ENCODE results near the gene CLCN4.

CLCN4 gene

DNA sequence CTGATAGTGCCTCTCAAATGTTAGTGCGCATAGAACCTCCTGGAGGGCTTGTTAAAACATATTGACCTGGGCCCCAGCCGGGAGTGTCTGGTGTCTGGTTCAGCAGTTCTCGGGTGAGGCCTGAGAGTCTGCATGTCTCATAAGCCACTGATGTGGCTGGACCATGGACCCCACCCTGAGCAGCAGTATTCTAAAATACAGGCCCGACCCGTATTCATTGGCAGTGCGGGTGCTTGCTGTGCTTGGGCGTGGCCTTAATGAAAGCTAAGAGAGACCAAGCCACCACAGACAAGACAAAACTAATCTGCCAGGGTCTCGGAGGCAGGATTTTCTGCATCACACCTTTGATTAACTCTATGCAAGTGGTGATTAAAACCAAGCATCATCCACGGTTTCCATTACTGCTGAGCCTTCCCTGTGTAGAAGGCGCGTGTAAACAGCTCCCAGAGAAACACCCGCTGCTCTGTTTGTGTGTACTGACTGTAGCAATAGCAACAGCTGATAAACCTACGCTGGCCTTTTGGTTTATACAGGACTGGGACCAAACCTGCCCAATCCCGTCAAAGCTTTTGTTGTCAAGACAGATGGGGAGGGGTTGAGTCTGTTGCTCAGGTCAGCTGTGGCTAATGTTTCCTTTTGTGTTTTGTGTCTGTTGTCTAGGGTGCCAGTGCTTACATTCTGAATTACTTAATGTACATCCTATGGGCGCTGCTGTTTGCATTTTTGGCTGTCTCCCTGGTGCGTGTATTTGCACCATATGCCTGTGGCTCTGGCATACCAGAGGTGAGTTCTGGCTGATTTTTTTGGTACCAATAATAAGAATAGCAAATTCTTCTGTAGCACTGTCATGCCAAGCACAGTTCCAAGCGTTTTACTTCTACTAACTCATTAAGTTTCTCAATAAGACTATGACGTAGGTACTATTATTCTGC lies 40.8 kb downstream of the CLCN4 start:
- FAIRE-seq = no peak

DNA sequence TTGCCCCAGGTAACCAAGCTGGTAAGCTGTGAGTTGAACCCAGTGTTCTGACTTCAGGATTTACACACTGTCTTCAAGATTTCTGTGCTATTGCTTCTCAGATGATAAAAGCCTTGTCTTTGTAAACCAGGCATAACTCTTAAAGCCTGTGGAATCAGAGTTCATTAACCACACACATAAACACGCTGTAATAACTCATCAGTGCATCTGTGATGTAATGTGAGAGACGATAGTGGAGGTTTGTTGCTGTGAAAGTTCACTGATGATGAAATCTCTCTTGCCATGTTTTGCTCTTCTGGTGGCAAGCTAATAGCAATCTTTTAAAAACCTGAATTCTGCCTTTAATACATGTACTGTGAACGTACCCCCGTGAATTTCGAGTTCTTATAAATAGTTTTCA lies 41.5 kb downstream of the CLCN4 start:
- FAIRE-seq = no peak

DNA sequence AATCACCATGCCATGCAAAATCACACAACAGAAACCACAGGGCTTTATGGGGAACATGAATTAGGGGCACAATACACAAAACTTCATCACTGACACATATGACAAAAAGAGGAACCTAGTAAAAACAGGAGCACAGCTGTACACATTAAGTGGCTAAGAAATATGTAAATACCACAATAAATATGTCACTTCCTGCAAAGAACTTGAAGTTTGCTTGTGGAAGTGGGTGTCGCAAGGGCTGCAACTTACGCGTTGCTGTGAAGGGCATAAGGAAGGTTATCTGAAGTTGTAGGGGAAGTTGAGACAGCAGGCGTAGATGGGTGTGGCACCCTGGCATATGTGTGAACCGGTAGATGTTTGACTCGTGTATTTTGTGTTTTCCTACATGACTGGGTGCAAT lies 42.4 kb downstream of the CLCN4 start:
- no peak for FAIRE-seq

DNA sequence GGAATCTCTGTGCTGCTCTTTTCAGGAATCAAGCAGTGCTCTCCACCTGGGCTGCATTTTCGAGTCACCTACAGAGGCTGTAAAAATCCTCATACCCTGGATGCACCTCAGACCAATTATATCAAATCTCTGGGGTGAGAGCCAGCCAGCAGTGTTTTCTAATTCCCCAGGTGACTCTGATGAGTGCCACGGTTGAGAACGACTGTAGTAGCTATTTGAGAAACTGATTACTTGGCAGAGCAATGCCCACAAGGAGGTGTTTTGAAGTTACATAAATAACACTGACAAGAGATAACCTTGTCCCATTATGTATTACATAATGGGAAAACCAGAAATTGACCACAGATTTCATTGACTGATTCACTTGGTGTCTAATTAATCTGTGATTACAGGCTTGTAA lies 46.8 kb downstream of the CLCN4 start:
- FAIRE-seq = no peak

DNA sequence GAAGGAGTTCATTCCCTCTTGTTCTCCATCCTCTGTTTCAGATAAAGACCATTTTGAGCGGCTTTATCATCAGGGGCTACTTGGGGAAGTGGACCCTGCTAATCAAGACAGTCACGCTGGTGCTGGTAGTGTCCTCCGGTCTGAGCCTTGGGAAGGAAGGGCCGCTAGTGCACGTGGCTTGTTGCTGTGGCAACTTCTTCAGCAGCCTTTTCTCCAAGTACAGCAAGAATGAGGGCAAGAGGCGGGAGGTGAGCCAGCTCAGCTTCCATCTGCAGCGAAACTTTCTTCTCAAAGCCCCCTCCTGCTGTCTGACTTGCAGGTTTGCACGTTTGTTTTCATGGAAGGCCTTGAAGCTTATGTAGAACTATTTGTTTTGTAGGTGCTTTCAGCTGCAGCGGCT lies 49.5 kb downstream of the CLCN4 start:
- FAIRE-seq = no peak

DNA sequence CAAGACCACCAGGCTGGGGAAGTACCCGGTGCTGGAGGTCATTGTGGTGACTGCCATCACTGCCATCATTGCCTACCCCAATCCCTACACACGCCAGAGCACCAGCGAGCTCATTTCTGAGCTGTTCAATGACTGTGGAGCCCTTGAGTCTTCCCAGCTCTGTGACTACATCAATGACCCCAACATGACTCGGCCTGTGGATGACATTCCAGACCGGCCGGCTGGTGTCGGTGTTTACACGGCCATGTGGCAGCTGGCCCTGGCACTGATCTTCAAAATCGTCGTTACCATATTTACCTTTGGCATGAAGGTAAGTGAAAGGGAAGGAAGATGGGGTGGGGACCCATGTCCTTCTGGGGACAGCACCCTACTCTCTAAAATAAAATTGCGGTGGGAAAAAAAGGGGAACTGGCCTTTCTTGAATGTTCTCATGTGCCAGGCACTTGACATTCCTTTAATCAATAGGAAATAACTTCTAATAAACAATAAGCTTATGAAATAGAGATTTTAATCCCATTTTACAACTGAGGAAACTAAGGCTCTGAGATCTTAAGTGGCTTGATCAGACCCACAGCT lies 51.6 kb downstream of the CLCN4 start:
- no peak for FAIRE-seq

DNA sequence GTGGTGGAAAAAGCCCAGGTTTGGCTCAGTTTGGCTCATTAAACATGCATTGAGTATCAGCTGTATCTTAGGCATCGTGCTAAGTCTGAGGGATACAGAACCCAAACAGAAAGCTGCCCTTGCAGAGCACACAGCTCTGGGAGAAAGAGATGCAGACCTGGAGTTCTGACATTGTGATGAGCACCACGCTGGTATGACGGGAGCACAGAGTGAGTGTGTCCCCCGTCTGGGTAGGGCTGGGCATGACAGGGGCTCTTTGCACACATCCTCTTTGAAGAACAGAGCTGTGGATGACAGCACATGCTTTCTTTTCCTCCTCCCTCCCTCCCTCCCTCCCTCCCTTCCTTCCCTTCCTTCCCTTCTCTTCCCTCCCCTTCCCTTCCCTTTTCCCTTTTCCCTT lies 52.2 kb downstream of the CLCN4 start:
- FAIRE-seq = no peak

DNA sequence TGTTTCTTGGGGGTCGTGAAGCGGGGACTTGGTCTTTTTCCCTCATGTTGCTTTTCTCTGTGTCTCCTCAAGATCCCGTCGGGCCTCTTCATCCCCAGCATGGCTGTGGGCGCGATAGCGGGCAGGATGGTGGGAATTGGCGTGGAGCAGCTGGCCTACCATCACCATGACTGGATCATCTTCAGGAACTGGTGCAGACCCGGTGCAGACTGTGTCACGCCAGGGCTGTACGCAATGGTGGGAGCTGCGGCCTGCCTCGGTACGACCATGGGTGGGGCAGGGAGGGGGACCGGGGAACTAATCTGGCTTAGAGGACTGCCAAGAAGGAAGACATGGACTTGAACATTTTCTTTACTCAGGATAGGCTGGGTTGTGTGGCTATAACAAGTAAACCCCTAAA lies 55.6 kb downstream of the CLCN4 start:
- FAIRE-seq = no peak

DNA sequence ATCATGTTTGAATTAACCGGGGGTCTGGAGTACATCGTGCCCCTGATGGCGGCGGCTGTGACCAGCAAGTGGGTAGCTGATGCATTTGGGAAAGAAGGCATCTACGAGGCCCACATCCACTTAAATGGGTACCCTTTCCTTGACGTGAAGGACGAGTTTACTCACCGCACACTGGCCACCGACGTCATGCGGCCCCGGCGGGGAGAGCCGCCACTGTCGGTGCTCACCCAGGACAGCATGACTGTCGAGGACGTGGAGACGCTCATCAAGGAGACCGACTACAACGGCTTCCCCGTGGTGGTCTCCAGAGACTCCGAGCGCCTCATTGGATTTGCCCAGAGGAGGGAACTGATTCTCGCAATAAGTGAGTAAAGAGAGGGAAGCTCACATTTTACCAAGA lies 56.9 kb downstream of the CLCN4 start:
- FAIRE-seq = no peak

DNA sequence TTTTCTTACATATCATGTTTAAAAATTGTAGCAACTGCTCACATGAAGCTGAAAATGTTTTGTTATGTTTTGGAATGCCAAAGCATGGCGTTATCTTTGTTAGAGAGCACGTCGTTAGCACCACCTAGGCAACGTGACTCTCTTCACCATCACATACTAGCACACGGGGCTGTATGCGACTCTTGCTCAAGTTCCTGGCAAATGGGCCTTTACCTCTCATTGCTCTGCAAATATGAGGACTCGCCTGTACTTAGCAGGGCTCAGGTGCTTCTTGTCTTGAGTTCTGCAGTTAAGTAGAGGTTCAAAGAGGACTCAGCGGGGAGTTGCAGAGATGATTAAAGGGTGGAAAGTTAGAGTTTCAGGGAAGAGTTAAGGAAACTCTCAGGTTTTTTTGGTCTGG lies 59.4 kb downstream of the CLCN4 start:
- FAIRE-seq = no peak

DNA sequence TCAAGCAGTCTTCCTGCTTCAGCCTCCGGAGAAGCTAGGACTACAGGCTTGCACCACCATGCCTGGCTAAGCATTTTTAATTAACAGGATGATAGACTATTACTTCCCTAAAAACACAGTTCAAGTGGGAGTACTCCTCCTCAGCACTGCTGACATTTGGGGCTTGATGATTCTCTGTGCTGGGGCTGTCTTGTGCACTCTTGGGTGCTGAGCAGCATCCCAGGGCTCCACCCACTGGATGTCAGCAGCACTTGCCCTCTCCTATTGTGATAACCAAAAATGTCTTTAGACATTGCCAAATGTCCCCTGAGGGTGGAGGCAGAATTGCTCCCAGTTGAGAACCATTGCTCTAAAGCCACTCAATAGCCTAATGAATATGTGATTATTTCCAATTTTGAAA lies 60.4 kb downstream of the CLCN4 start:
- FAIRE-seq = no peak

DNA sequence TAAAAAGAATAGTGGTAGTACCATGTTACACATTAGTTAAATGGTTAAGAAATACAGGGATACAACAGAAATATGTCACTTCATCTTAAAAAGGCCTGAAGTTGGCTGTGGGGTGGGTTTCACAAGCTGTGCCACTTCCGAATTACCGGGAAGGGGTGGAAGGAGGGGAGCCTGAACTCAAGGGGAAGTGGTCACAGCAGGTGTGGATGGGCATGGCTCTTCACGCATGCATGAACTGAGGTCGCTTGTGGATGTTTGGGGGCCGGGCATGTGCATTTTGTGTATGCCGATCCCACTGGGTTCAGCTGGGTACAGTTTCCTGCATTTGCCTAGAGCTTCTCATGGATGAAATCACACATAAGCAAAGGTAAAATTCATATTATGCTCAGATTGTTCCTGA lies 64.9 kb downstream of the CLCN4 start:
- FAIRE-seq = no peak

DNA sequence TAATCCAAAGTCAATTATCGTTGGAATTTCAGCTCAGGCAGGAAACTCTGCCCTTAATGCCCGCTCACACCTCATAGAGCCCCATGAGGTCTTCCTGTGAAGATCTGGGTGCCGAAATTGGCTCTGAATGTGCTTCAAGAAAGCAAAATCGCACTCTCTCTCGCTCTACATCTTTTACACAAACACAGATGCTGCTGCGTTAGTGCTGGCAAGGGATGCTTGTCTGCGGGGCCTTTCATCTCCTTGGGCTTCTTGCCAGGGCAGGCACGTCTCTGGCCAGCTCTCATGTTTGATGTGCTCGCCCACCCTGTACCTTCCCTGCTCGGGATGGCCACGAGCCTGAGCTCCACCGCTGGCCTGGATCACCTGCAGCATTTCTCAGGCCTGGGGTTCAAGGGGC lies 66.5 kb downstream of the CLCN4 start:
- FAIRE-seq = no peak

DNA sequence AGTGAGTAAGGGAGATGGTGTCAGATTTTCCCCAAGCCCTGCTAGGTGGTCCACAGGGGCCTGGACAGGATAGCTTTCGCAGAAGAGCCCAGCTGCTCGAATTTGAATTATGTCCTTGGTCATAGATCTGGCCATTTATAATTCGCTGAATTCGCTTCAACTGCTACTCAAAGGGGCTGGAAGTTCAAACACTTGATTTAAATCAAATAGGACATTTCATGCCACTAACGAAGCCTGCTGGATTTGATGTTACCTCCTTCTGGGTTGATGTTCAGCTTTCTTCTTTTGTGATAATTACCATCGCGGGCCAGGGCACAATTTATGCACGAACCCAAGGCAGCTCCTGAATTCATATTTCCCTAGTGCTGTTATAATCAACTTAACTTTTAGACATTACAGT lies 67.0 kb downstream of the CLCN4 start:
- no peak for FAIRE-seq

DNA sequence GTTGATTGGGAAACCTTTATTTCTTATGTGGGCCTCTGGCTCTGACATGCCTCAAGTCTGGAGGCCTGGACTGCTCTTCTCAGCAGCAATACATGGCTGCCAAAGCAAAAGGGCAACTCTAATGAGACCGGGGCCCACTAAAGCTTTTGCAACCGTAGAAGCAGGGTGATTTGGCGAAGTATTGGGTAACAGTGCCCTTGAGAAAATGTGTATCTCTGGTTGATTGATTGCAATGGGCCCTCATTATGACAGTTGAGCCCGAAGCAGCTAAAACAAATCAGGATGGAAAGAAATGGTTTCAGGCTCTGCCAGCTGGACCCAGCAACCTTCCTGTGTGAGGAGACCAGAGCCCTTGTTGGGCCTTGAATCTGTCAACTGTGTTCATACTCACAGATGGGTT lies 73.4 kb downstream of the CLCN4 start:
- FAIRE-seq = no peak

DNA sequence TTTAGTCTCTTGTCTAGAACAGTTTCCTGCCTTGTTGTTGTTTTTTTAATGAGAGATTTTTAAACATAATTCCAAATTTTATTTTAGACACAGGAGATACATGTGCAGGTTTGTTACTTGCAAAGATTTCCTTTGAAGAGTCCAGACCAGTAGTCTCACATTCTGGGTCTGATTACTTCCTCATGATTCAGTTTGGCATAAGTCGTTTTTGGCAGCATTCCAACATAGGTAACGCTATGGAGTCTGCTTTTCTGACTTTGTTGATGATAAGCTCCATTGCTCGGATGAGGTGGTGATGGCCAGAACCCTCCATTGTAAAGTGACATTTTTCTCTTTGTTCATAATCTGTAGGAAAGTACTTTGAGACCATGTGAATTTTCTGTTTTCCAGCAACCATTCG lies 74.7 kb downstream of the CLCN4 start:
- no peak for FAIRE-seq

DNA sequence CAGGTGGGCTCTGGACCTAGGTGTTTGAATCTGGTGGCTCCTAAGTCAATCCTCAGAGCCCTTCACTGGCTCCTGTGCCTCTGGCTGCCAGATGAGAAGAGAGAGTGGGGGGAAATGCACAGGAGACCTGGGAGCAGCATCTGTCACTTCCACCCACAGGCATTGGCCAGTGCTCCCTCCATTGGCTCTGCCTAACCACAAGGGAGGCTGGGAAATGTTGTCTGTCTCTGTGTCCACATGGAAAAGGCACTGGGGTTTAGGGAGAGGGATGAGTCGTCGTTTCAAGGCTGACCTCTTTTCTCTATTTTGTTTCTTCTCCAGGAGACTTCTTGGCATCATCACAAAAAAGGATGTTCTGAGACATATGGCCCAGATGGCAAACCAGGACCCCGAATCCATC lies 76.4 kb downstream of the CLCN4 start:
- no peak for FAIRE-seq

DNA sequence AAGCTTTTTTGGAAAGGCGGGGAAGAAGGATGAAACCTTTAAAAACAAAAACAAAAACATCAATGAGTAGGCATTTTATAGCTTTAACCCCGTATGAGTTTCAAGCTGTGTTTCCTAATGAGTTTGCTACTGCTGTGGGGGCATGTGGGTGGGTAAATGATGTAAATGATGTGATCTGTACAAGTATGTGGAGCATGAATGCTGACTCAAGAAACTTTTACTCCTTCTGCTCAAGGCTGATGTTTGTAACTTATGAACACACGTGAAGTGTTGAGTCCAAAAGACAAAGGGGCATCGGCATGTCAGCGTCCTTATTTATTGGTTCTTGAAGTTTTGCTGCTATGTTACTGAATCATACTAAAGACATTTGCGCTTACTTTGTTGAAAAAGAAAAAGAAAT lies 76.9 kb downstream of the CLCN4 start:
- no peak for FAIRE-seq

DNA sequence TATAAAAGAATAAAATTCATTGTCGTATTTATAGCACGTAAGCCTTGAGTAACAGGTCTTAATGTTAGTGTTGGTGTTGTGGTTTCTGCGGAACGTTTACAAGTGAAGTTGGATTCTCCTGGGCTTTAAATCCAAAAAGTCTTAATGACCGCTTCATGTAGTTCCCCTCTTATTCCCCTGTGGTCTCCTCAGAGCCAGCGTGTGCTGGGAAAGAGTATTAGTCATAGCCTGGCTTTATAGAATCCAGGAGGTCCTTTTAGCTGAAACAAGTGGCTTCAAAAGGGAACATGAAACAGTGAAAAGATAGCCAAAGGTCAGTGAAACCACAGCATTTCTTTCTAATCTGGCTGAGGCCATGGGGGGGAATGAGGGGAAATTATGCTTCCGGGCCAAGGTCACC lies 79.1 kb downstream of the CLCN4 start:
- FAIRE-seq = no peak

DNA sequence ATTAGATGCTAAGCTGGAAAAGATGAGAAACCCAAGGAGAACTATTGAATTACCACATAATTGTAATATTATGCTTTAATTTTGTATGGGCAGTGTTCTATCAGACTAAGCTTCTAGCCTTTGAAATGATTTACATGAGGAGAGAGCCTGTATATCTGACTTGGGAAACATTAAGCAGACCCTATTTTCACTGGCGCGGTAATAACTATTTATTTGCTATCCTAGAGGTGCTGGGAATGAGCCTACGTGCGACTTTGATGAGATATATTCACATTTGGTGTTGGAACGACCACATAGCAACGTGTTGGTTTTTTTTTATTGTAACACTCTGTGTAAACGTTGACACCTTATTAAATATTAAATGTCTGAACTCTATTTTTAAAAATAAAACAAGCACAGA lies 80.5 kb downstream of the CLCN4 start:
- FAIRE-seq = no peak

DNA sequence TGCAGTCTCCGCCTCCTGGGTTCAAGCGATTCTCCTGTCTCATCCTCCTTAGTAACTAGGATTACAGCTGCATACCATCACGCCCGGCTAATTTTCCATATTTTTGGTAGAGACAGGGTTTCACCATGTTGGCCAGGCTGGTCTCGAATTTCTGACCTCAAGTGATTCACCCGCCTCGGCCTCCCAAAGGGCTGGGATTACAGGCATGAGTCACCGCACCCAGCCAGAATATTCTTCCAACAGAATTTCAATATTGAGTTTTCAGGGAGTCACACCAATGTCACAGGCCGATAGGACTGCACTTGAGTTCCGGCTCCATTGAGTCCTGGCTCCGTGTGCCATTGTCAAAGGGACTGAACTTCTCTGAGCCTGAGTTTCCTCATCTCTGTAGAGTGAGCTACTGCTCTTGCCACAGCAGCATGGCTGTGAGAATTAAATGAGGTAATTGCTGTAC lies 82.9 kb downstream of the CLCN4 start:
- FAIRE-seq = no peak

DNA sequence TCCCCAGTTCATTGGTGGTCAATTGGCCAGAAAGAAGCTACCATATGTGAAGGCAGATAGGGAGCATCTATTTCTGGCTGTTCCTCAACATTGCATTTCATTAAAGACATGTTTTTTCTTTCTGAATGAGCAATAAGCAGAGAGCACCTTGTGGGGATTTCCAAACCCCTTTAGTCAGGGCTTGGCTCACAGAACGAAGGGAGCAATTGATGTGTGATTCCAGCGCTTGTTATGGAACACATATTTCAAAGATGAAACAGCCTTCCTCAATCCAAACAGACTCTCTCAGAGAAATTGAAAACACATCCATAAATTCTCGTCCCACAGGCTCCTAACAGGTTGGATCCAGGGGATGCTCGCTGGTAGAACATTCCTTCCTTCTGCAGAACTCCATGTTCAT lies 84.1 kb downstream of the CLCN4 start:
- no peak for FAIRE-seq

DNA sequence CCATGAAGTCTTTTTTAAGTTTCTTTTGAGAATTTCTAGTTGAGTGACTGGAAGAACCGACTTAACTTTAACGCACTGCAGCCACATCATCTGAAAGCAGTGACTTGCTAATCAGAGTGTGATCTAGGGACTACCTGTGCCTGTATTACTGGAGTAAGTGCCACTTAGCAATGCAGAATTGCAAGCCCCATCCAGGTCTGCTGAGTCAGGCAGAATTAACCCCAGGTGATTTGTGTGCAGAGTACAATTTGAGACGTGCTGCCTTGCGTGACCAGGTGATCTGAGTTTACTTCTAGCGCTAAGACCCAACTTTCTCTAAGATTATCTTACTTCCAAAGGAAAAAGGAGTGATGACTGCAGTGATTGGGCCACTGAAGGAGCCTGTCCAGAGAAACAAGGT lies 85.3 kb downstream of the CLCN4 start:
- no peak for FAIRE-seq

DNA sequence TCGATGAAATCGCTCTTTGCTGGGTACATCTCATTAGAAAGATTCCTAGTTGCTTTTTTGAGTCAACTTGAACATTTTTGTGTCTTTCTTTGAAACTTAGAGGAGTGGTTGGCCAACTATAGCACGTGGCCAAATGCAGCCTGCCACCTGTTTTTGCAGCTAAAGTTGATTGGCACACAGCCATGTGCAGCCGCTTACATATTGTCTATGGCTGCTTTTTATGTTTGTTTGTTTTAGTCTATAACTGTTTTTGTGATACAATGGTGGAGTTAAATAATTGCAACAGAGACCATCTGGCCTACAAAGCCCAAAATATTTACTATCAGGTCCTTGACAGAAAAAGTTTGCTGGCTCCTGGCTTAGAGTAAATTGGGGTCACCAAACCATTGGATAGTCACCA lies 86.3 kb downstream of the CLCN4 start:
- no peak for FAIRE-seq

Data from colon (tissue), 2 donors.